HG02610 (cell line): Measurements from ENCODE around the gene SNX15.
"Not testable (repeated sequence)": the region's sequence is repeated elsewhere in the genome, so short reads cannot be mapped to it uniquely, and the experiment has no call there.

Experiments used
- ATAC-seq: cut with Tn5 transposase; IDR thresholded peaks from one replicate; pipeline ENCODE4 v1.9.1; 2021; ENCODE audit warnings: mild to moderate bottlenecking, moderate library complexity; ENCODE audit not compliant: unreplicated experiment

Gene SNX15, protein sequence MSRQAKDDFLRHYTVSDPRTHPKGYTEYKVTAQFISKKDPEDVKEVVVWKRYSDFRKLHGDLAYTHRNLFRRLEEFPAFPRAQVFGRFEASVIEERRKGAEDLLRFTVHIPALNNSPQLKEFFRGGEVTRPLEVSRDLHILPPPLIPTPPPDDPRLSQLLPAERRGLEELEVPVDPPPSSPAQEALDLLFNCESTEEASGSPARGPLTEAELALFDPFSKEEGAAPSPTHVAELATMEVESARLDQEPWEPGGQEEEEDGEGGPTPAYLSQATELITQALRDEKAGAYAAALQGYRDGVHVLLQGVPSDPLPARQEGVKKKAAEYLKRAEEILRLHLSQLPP

GRCh38 chr11:65027213-65028067 is at the start of gene SNX15:
Gene SNX15, plus strand, starts transcription at chr11:65027439. Its CDS starts 99 bp downstream, at chr11:65027538.
- peak; percentile 85 for ATAC-seq

DNA sequence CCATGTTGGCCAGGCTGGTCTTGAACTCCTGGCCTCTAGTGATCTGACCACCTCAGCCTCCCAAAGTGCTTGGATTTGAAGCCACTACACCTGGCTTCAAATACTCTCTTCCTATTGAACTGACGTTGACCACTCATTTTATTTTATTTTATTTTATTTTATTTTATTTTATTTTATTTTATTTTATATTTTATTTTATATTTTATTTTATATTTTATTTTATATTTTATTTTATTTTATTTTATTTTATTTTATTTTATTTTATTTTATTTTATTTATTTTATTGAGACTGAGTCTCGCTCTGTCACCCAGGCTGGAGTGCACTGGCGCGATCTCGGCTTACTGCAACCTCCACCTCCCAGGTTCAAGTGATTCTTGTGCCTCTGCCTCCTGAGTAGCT is 43.9 kb upstream of the SNX15 start:
- not testable (repeated sequence) for ATAC-seq

GRCh38 chr11:64987998-64988854 is 39.0 kb upstream of the SNX15 start:
- ATAC-seq = no peak

GRCh38 chr11:64989416-64989815 is 37.8 kb upstream of the SNX15 start:
- no peak for ATAC-seq

GRCh38 chr11:64990222-64990923 is 36.9 kb upstream of the SNX15 start:
- no peak for ATAC-seq

DNA sequence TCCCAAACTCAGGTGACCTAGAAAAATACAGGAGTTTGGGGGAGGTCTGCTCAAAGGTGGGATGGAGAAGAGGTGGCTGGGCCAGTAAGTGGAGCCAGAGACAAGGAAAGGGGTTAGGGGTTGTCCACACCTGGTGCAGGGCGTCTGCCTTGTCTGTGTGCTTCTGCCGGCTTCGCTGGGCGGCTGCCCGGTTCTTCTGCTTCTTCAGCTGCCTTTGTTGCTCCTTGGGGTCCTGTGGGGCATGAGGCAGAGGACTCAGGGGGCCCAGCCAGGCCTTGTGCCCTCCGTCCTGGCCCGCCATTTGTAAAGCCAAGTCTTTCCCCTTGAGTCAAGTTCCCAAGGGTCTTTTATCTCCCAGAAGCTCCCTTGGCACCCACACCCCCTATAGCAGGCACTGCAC is 32.9 kb upstream of the SNX15 start:
- ATAC-seq = no peak

DNA sequence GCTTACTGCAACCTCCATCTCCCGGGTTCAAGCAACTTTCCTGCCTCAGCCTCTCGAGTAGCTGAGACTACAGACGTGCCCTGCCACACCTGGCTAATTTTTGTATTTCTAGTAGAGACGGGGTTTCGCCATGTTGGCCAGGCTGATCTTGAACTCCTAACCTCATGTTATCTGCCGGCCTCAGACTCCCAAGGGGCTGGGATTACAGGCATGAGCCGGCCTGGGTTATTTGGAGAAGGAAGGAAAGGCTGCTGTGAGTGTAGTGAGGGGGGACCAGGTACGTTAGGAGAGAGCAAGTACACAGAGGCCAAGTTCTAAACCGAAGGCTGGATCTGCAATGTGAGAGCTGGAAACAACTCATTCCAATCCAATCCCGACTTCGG is 30.9 kb upstream of the SNX15 start:
- ATAC-seq = no peak

DNA sequence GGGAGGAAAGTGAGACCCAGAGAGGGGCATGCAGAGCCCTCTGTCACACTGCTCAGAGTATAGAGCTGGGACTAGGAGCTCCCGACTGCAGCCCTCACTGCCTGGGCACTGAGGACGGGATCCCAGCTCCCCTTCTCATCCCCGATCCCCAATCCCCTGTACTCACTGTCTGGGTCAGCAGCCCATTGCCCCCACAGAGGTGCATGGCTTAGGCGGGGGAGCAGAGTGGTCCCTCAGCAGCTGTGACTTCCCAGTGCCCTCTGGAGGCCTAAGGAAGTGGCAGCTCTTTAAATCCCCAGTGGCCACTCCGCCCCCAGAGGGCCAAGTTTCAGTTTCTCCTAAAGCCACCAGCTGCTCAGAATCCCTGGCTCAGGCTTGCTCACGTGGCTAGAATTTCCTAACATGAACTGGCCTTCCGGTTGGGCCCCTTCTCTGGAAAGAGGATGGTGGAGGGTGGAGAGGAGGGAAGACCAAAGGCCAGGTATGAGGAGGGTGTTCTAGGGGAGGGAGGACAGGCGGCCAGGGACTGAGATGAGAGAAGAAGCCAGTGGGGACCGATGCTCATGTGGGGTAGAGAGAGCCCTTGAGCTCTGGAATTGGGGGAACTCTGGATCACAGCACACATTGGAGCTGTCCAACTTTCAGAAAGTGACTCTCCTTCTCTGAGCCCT is 30.4 kb upstream of the SNX15 start, which contains the start of gene BATF2:
TSS of gene BATF2 (minus strand) at position 262 of the 671 bp plus-strand sequence. CDS start at position 205, 57 bp downstream.
- no peak for ATAC-seq

DNA sequence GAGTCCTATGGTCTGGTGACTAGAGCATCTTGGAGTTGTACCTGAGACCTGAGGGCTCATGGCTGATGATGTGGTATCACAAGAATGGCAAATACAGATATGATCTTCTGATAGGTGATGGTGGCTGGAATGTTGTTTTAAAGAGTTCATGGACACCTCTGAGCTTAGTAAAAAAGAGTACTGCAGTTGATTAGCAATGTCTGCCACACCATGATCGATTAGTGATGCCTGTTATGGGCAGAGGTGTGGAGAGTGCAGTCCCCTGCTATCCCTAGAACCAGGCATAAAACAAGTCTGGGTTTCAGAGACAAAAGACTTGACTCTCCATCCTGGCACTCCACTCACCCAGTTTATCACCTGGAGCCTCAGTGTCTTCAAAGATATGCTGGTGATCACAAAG is 29.1 kb upstream of the SNX15 start:
- no peak for ATAC-seq

DNA sequence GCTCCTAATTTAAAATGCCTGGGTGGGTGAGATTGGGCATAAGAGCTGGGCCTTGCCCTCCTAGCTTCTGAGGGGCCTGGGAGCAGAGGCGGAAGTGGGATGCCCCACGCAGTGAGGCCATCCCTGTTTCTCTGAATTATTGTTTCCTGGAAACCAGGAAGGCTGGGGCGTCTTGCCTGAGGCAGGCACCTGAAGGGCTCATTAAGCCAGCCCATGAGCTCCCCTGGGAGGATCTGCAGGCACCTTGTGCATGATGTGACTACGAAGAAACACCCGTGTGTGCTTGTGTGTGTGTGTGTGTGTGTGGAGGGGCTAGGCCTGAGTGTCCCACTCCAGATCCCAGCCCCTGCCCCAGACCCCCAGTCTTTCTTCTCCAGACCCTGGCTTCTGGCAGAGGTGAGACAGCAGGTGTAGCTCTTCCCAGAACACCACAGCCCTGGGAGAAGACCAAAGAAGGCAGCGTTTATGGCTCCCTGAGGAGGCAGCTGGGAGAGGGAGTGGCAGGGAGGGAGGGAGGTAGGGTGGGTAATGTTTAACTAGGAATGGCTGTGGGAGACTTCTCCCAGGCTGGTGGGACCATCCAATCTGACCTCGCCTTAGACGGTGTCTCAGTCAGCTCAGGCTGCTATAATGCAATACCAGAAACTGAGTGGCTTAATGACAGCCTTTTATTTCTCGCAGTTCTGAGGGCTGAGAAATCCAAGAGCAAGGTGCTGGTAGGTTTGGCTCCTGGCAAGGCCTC is 28.4 kb upstream of the SNX15 start:
- ATAC-seq = no peak

GRCh38 chr11:64999478-64999877 is 27.8 kb upstream of the SNX15 start:
- ATAC-seq = no peak

- ATAC-seq = no peak
Observed at GRCh38 chr11:65002706-65003105, 24.5 kb upstream of the SNX15 start.

GRCh38 chr11:65003282-65003681 is 24.0 kb upstream of the SNX15 start:
- ATAC-seq = no peak

DNA sequence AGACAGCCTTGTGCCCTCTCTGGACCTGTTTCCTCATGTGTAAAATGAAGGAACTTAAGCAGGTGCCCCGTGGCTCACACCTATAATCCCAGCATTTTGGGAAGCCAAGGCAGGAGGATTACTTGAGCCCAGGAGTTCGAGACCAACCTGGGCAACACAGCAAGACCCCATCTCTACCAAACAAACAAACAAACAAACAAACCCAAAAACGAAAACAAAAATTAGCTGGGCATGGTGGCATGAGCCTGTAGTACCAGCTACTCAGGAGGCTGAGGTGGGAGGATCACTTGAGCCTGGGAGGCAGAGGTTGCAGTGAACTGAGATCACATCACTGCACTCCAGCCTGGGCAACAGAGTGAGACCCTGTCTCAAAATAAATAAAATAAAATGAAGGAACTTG is 23.3 kb upstream of the SNX15 start:
- ATAC-seq = not testable (repeated sequence)

GRCh38 chr11:65008016-65008415 is 19.2 kb upstream of the SNX15 start:
- no peak for ATAC-seq

GRCh38 chr11:65008873-65009272 is 18.4 kb upstream of the SNX15 start:
- ATAC-seq = no peak

GRCh38 chr11:65013130-65013887 is 13.9 kb upstream of the SNX15 start:
- peak; percentile 65 for ATAC-seq
